K562 (cell line): ENCODE measurements around the gene CIAO1. TPM values are rescaled to one million over a fixed set of nuclear protein-coding genes. Genes with fewer than 3 reads are reported as not detected.

ENCODE experiments used
- ATF4 ChIP-seq: fragments of 450-650 bp; formaldehyde crosslinking; IDR thresholded peaks from 2 replicates; pipeline ENCODE4 v1.4.0; 2022; ENCODE audit warnings: mild to moderate bottlenecking, moderate library complexity
- CCNT2 ChIP-seq: IDR thresholded peaks from 2 replicates; pipeline ENCODE4 v1.6.1; 2011; ENCODE audit warnings: borderline replicate concordance, low read depth, mild to moderate bottlenecking, moderate library complexity, mixed read lengths, low read length; ENCODE audit not compliant: insufficient read length; ENCODE audit errors: extremely low read depth
- CHD4 ChIP-seq: fragments of 200-600 bp; sonication (generic); IDR thresholded peaks from 3 replicates; pipeline ENCODE4 v1.6.1; 2012; ENCODE audit warnings: low read depth, mild to moderate bottlenecking, mixed read lengths, low read length, inconsistent platforms; ENCODE audit not compliant: insufficient read depth, insufficient replicate concordance, poor library complexity, severe bottlenecking
- CREM ChIP-seq: IDR thresholded peaks from 2 replicates; pipeline ENCODE4 v1.6.1; 2014; ENCODE audit warnings: antibody characterized with exemption, low read depth
- FUS ChIP-seq: fragments of 200-400 bp; formaldehyde crosslinking; optimal IDR thresholded peaks from 2 replicates; pipeline ENCODE3; 2017; ENCODE audit warnings: low read depth, low read length
- HNRNPL ChIP-seq: fragments of 200-400 bp; formaldehyde crosslinking; IDR thresholded peaks from 2 replicates; pipeline ENCODE4 v1.6.1; 2017; ENCODE audit warnings: low read depth, mild to moderate bottlenecking, low read length
- JUN ChIP-seq, 2 experiments: sonication (generic) in 1 of 2; formaldehyde crosslinking in 1 of 2; IDR thresholded peaks; 2 replicates each; pipeline versions ENCODE4 v1.6.1 to v1.8.0; 2012 to 2022; ENCODE audit warnings: borderline replicate concordance in 2 of 2, mild to moderate bottlenecking in 2 of 2, improper control_type of control experiment in 1 of 2, low read depth in 1 of 2, low read length in 1 of 2, missing genetic modification reagents in 1 of 2
- MAX ChIP-seq: sonication (generic); formaldehyde crosslinking; IDR thresholded peaks from 2 replicates; pipeline ENCODE4 v1.9.0; 2022; ENCODE audit warnings: mild to moderate bottlenecking, missing genetic modification reagents
- MNT ChIP-seq, 2 experiments: fragments of 450-650 bp; conservative IDR thresholded peaks; 2 replicates each; pipeline ENCODE4 v1.6.1; 2017; ENCODE audit warnings: mild to moderate bottlenecking in 2 of 2, moderate library complexity in 2 of 2
- NFE2 ChIP-seq: IDR thresholded peaks from 2 replicates; pipeline ENCODE4 v1.6.1; 2014; ENCODE audit warnings: antibody characterized with exemption, low read depth
- NRF1 ChIP-seq, 2 experiments: fragments of 450-650 bp; IDR thresholded peaks in 1 of 2; conservative IDR thresholded peaks in 1 of 2; 2 replicates each; pipeline ENCODE4 v1.6.1; 2014; ENCODE audit warnings: mild to moderate bottlenecking in 2 of 2
- POLR2G ChIP-seq: fragments of 200-400 bp; formaldehyde crosslinking; IDR thresholded peaks from 2 replicates; pipeline ENCODE4 v1.6.1; 2017; ENCODE audit warnings: low read depth, mild to moderate bottlenecking, antibody characterized with exemption, low read length, moderate library complexity
- POLR2H ChIP-seq: IDR thresholded peaks from 2 replicates; pipeline ENCODE4 v1.6.1; 2016; ENCODE audit warnings: missing genetic modification characterization, low read depth, mild to moderate bottlenecking, control low read depth, missing compliant biosample characterization, moderate library complexity
- TBL1XR1 ChIP-seq, 2 experiments: IDR thresholded peaks; 2 replicates each; pipeline ENCODE4 v1.6.1; 2012; ENCODE audit warnings: improper control_type of control experiment in 2 of 2, low read length in 2 of 2, mild to moderate bottlenecking in 1 of 2
- TEAD4 ChIP-seq, 2 experiments: sonication (generic) in 1 of 2; formaldehyde crosslinking in 1 of 2; IDR thresholded peaks; 2 replicates each; pipeline versions ENCODE4 v1.6.1 to v1.8.0; 2012 to 2022; ENCODE audit warnings: borderline replicate concordance in 1 of 2, inconsistent platforms in 1 of 2, low read length in 1 of 2, mild to moderate bottlenecking in 1 of 2, missing genetic modification reagents in 1 of 2
- THRB ChIP-seq: fragments of 450-650 bp; formaldehyde crosslinking; conservative IDR thresholded peaks from 2 replicates; pipeline ENCODE4 v1.4.0; 2022; ENCODE audit warnings: mild to moderate bottlenecking, missing genetic modification characterization
- VEZF1 ChIP-seq: fragments of 200-800 bp; sonication (Bioruptor generic); IDR thresholded peaks from 2 replicates; pipeline ENCODE4 v1.6.1; 2017; ENCODE audit warnings: missing genetic modification characterization, missing compliant biosample characterization
- ZNF511 ChIP-seq: sonication (generic); formaldehyde crosslinking; IDR thresholded peaks from 2 replicates; pipeline ENCODE4 v1.8.0; 2022; ENCODE audit warnings: mild to moderate bottlenecking, missing genetic modification reagents
- polyA plus RNA-seq, 8 experiments: library from polyadenylated mRNA; depleted of rRNA in 4 of 8; stranded (reverse) in 5 of 8; unstranded in 3 of 8; fragments of >200 nt; fragmentation: Nextera tagmentation in 2 of 8; fragmentation: Illumina TruSeq in 1 of 8; extraction: Ambion mirVana in 2 of 8; extraction: Trizol in 1 of 8; gene quantifications; 2 replicates each; pipeline versions ENCODE4 v1.2.1 to v1.2.3, GENCODE V29; 2011 to 2014; ENCODE audit warnings: inconsistent platforms in 1 of 8, missing spikeins in 1 of 8
- total RNA-seq, 7 experiments: library from RNA; depleted of rRNA in 6 of 7; stranded (reverse); fragments of >200 nt in 6 of 7; fragmentation: Illumina TruSeq in 2 of 7; extraction: Trizol in 2 of 7; gene quantifications; 2 replicates each; pipeline versions ENCODE4 v1.2.1 to v1.2.3, GENCODE V29; 2011 to 2021; ENCODE audit warnings: low replicate concordance in 1 of 7

CIAO1 gene
- total and polyA plus RNA-seq, 9 of the 15 experiments (the other 6 are each of a cell fraction or from before 2014, with no cell fraction given) = 11.4 to 156 (median 92.8) TPM

- TF ChIP-seq ATF4 (CRISPR knock-in tag) (0 out of 2 replicates have a peak, but pooled peaks have one; percentile 28), MAX (peak; percentile 92), POLR2H (tag) (no peak), VEZF1 (peak; percentile 97), TBL1XR1 (IDR thresholded peaks at IDR 0.05; ENCODE audit: low read length in 2 of 2) (peak in 1 of 2 experiments; percentile 54; a peak in 1 of 4 replicates), TEAD4 (IDR thresholded peaks at IDR 0.05; ENCODE audit: low read length) (peak; percentile 14; the same call in 1 of the 2 replicates), TEAD4 (CRISPR knock-in tag; IDR thresholded peaks at IDR 0.05; ENCODE audit: borderline replicate concordance) (0 out of 2 replicates have a peak, but pooled peaks have one; percentile 21), JUN (IDR thresholded peaks at IDR 0.05; ENCODE audit: borderline replicate concordance, low read depth, low read length) (peak; percentile 66), JUN (CRISPR knock-in tag; IDR thresholded peaks at IDR 0.05; ENCODE audit: borderline replicate concordance) (no peak), NRF1 (conservative IDR thresholded peaks at IDR 0.05 in 1 of 2, IDR thresholded peaks at IDR 0.05 in 1 of 2) (peak; percentile 95 to 96), HNRNPL (no peak), CREM (peak; percentile 98), CCNT2 (peak; percentile 47), MNT (conservative IDR thresholded peaks at IDR 0.05) (peak; percentile 80 to 91), CHD4 (no peak), POLR2G (peak; percentile 93), FUS (peak; percentile 94), NFE2 (peak; percentile 22; the same call in 1 of the 2 replicates), ZNF511 (peak; percentile 93; the same call in 1 of the 2 replicates), THRB (no peak)
Observed at GRCh38 chr2:96265840-96266679, at the start of gene CIAO1, which contains the start of gene TMEM127 (continued).
